Epithelial cell of prostate (primary cell): ENCODE data around the gene DCK.

Source experiments
- DNase-seq: peaks from one replicate; pipeline ENCODE4 v3.0.0-alpha.2; 2011; ENCODE audit warnings: low read depth, low spot score
- H3K27ac ChIP-seq: fragments of 450-650 bp; 2 replicates; pipeline ENCODE4 v1.5.1; 2017; ENCODE audit warnings: mild to moderate bottlenecking

The DCK gene

DNA sequence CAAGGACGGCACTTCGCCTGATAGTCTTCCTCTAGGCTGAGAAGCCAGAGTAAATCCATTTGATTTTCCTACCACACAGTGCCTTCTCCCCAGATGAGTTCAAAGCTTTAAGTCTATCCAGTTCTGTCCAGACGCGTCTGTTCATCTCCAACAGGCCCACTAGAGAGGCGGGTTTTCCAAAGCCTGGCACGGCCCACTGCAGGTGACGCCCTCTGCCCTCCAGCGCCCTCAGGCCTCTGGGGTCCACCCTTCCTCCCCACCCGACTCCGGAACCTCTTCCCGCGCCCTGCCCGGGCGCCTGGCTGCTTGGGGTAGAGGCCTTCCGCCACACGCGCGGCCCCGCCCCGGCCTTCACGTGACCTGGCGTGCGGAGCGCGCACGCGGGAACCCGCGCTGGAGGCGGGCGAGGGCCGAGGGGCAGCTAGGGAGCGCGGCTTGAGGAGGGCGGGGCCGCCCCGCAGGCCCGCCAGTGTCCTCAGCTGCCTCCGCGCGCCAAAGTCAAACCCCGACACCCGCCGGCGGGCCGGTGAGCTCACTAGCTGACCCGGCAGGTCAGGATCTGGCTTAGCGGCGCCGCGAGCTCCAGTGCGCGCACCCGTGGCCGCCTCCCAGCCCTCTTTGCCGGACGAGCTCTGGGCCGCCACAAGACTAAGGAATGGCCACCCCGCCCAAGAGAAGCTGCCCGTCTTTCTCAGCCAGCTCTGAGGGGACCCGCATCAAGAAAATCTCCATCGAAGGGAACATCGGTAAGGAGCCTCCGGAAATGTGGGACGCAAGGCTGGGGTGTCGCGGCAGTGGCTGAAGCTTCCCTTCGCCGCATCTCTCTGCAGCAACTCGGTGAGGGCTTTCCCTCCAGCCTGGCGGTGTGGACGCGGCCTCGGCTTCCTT lies at the start of gene DCK:
DCK (plus strand) TSS at position 469 of the 888 bp plus-strand sequence; CDS start at position 656, 187 bp downstream.
- DNase-seq = no peak
- peak within 1 kb of the TSS; percentile 74 for H3K27ac ChIP-seq

DNA sequence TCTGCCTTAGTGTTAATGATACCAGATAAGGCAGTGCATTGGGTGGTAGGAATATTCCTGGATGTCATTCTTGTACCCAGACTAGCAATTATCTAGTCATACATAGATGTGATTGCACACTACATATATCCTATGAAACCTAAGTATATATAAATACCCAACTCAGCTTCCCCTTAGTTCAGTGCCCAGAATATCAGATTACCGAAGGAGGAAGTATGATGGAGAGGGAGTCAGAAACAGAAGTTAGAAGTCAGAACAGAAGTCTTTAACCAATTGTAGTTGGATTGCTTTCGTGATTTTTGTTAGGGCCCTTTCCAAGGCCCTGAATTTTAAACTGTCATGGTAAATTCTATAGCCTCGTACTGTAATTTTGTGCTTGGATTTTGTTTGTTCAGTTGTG lies 48.4 kb upstream of the DCK start:
- DNase-seq = no peak
- no peak overlapping the region for H3K27ac ChIP-seq

DNA sequence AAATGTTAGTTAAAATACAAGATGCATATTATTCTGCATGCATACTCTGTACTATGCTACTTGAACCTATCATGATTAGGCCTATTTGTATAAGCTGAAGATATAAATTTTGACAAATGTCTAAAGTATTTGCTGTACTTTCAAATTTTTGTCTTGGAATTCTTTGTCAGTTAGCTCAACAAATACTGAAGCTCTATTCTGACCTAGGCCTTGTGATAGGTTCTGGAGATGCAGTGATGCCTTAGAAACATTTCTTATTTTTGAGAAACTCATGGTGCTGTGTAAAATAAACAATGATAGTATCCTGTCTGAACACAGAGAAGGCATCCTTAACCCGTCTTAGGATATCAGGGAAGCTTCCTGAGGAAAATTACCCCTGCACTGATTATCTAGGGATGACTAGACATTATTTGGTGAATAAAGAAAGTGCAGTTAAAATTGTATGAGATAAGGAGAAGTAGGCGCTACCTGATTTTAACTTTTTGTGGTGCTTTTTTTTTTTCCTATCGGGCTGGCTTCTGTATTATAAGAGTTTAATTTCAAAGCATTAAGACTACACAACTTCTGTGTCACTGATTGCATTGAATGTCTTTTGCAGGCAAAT lies 47.9 kb upstream of the DCK start:
- DNase-seq = no peak
- no peak overlapping the region for H3K27ac ChIP-seq

DNA sequence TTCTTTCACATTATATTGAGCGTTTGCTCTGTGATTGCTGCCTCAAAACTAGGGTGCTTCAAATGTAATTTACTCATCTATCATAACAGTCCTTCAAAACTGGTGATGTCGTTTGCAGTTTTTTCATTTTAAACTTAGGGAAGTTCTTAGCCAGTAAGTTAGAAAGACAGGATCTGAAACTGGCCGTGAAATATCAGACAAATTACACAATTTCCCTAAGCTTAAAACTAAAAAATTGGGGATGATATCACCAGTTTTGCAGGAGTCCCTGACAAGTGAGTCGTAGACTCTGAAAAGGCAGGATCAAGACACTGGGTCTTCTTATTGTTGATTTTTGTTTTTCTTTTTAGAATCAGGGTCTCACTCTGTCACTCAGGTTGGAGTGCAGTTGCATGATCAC lies 46.5 kb upstream of the DCK start:
- DNase-seq = no peak
- H3K27ac ChIP-seq = no peak overlapping the region

DNA sequence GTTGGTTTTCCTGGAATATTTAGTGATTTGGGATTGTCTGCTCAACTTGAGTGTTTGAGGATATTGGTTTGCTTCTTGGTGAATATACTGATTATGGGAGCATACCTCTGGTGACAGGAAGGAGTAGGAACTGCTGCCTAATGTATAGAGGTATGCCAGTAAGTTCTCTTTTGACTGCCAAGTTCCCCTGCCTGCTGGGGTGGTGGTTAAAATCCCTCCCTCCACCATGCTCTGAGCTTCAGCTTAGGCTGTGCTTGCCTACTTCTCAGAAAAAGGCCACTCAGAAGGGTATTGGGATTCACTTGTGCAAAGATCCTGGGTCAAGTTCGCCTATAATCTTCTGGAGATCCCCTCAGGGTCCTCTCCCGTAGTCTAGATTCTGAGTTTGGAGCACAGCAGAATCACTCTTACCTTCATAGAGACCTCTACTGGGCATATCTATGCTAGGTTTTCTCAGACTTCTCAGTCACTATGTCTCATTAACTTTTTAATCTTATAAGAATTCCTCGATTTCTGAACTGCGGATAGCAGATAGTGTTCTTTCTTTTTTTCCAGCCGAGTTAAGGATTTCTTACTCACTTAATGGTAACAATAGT lies 44.7 kb upstream of the DCK start:
- DNase-seq = no peak
- H3K27ac ChIP-seq = no peak overlapping the region

DNA sequence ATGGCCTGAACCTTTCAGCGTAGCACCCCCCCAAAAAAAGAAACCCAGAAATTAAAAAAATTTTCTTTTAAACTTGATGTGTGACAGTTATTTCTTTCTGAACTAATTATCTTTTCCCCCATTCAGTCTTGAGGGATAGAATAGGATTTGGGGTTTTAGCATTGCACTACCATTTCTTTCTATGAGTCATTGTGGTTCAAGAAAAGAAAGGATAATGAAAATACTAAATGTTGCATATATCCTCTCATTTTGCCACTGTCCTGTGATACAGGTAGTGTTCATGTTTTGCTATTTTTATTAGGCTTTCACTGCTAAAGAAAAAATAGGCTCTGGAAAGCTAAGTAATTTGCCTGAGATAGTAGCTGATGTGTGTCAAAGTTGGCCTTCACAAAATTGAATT lies 39.4 kb upstream of the DCK start:
- H3K27ac ChIP-seq = no peak overlapping the region
- DNase-seq = no peak

DNA sequence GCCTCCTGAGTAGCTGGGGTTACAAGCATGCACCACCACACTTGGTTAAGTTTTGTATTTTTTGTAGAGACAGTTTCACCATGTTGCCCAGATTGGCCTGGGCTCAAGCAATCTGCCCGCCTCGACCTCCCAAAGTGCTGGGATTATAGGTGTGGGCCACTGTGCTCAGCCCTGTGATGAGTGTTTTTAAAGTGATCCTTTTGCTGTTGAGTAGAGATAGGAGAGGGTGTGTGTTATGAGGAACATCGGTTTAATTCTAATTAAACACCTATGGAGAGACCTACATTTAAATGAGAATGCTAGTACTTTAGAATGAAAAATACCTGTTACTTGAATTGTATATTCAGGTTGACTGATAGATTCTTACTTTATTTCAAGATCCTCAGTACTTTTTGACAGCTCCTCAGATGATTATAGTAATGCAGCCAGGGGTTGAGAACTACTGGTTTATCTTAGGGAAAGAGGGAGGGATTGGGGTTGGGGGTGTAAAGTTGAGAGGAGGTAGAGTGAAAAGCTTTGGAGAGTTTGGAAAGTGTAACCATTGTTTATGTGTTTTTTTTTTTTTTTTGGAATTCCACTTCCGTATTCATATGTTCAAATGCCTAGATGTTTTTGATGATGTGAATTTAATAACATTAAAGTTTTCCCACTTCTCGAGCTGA lies 36.8 kb upstream of the DCK start:
- H3K27ac ChIP-seq = no peak overlapping the region
- no peak for DNase-seq

DNA sequence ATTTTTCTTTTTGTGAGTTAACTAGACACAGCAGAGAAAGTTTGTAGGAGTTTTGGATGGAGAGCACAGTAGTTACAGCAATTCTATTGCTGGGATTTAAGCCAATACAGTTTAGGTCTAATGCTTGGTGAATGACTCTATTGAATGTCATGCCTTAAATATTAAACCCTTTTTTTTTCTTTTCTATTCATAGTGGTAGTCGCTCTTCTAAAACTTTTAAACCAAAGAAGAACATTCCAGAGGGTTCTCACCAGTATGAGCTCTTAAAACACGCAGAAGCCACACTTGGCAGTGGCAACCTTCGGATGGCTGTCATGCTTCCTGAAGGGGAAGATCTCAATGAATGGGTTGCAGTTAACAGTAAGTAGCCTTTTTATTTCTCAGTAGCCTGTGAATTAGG lies 34.8 kb upstream of the DCK start:
- DNase-seq = no peak
- no peak overlapping the region for H3K27ac ChIP-seq

DNA sequence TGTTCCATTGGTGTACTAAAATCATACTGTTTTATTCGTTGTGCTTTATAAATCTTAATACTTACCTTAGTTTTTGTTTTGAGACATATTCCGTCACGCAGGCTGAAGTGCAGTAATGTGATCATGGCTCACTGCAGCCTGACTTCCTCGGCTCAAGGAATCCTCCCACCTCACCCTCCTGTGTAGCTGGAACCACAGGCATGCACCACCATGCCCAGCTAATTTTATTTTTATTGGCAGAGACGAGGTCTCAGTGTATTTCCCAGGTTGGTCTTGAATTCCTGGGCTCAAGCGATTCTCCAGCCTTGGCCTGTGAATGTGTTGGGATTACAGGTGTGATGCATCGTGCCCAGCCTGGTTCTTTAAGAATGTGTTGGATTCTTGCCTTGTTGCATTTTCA lies 24.4 kb upstream of the DCK start:
- H3K27ac ChIP-seq = no peak overlapping the region
- no peak for DNase-seq

DNA sequence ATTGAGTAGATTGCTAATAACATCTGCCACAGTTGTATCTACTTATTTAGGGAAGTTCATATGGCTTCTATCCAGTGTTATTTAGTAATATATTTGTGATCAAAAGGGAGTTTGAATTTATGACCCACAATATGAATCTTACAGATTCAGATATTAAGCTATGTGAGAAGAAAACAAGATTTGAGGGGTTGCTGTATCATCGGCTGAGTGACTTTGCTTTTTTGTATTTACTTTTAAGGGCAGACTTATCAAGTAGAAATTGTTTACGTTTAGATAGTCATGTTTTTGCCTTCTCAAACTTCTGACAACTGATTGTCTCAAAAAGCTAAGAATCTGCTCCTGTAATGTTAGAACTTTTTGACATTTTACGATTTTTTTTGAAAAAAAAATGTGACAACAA lies 17.2 kb upstream of the DCK start:
- no peak for DNase-seq
- H3K27ac ChIP-seq = no peak overlapping the region

DNA sequence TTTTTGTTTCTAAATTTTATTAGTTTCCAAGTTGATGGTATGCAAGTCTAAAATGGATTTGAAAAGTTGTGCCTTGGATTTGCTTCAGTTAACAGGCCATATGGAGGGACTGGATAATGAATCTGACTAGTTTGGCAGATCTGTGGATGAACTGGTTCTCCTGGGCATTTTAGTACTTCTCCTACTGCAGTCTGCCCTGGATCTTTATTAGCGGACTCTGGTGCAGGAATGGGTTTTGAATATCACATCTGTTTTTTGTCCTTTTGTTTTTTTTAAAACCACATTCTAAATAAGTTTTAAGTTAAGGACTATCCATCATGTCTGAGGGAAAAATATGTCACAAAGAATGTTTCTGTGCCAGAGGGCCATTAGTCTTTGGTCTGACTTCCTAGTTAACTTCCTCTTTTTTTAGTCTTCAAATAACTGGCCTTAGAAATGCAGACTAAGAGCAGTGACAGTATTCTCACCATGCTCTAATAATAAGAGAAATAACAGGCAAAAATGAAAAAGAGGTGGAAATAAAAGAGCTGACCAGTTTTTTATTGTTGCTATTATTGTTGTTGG lies 13.9 kb upstream of the DCK start:
- DNase-seq = no peak
- H3K27ac ChIP-seq = no peak overlapping the region

DNA sequence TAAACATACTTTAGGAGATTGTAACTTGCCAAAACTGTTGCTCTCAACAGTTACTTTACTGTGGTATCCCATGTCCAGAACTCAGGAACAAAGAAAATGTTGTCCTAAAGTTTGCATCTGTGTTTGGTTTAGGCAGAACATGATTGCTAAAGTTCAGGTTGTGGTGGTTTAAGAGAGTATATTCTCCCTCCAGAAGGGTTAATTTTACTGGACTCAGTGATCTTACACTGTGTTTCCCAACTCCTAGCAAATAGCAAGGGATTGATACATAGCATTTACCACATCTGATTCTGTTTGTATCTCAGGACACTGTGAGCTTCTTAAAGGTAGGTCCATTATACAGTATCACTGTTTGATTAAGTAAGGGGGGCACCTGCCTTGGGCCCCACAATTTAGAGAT lies 13.3 kb upstream of the DCK start:
- H3K27ac ChIP-seq = no peak overlapping the region
- DNase-seq = no peak

DNA sequence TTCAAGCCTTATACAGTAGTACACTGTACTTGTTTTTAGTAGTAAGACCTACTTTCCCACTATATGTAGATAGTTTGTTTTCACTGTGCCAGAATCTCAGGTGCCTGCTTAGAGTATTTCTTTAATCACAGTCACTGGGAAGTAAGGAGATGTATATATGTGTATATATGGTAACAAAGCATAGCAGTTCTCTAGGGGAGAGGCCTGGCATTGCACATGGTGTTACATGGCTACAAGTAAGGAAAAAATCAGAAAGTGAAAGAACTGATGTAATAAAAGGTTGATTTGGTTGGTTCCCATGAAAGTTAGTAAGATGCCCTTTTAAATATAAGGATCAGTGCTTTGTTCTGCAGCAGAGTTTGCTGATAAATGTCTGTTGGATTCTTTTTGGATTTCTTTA lies 9.3 kb upstream of the DCK start:
- H3K27ac ChIP-seq = no peak overlapping the region
- no peak for DNase-seq

DNA sequence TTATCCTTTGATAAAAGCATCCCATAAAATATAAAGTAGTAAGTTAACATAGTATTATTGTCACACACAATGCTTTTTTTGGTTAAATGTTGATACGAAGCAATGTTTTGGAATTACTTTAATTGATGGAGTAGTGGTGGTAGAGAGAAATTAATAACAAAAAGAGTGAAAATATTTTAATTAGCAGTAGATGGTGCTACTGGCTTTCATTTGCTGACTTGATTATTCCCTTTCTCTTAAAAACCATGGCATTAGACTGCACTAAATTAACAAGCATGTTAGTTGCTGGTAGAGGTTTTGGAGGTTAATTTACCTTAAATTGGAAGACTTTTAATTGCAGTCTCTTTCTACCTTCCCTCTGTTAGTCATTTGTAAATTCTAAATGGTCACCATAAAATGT lies 8.9 kb upstream of the DCK start:
- no peak overlapping the region for H3K27ac ChIP-seq
- no peak for DNase-seq

DNA sequence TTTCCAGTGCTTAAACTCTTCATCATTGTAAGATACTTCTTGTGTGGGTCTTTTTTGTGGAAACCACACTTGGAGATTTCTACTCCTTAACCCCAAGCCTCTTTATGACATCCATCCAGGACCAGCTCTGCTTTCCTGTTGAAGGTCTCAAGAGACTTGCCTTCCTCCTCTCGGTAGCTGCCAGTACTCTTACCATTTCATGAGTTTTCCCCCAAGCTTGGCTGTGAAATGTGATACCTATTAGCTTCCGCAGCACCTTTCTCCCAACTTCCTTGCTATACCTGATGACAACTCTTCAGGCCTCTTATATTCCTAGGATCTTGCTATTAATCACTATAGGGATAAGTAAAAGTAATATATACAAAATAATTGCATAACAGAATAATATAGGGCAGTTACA lies 1.9 kb upstream of the DCK start:
- H3K27ac ChIP-seq = no peak overlapping the region
- DNase-seq = no peak

DNA sequence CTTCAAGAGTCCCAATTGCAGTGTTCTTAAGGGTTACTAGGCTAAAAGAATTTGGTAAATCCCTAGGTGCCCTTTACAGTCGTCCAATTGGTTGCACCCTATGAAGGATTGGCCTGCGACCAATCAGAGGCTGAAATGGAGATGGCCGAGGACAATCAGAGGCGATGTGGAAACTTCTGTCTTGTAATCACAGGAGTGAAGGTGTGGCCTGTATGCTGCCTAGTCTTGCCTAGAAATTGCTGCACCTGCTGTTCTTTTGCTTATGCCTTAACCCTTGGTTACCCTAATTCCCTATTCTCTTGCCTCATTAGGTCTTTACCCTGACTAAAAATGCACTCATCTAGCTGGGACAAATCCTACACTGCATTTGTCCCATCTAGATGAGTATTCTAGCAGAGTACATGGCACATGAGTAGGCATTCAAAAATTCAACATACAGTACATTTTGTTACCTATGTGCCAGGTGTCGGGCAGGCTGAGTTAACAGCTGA lies 1.0 kb upstream of the DCK start:
- no peak for DNase-seq
- peak overlapping the region; percentile 74 for H3K27ac ChIP-seq

DNA sequence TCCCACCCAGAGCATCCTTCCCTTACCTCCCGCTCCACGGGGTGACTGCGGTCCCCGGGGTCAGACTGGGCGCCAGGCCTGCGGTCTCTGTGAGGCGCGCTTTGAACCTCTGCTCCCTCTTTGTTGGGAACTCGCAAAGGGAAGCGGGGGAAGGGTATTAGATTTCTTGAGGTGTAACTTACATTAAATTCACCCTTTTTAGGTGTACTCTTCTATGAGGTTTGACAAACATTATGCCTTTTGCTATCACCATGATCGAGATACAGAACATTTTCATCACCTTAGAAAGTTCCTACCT lies 569 bp downstream of the DCK start:
- H3K27ac ChIP-seq = peak overlapping the region; percentile 74
- DNase-seq = no peak

DNA sequence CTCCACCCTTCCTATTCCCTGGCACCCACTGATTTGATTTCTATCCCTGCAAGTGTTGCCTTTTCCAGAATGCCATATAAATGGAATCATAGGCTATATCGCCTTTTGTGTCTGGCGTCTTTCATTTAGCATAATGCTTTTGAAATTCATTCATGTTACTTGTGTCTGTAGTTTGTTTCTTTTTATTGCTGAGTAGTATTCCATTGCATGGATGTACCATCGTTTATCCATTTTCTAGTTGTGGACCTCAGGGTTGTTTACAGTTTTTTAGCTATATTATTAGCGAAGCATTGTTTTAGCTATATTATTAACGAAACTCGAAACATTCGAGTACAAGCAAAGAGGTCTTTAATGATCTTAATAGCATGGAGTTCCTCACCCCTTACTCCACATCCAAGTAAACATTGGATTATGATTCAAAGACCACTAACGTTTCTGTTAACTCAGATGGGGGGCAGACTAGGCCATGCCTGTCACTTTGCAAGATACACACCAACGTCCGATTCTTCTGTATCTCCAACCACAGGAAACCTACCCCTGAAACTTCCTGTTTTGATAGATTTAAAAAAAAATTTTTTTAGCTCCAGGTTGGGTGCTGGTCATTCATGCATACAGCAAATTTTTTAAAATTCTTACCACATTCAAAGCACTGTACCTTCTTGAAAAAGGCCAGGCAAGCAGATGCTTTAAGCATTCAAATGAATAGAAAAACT lies 1.1 kb downstream of the DCK start:
- H3K27ac ChIP-seq = no peak overlapping the region
- no peak for DNase-seq

DNA sequence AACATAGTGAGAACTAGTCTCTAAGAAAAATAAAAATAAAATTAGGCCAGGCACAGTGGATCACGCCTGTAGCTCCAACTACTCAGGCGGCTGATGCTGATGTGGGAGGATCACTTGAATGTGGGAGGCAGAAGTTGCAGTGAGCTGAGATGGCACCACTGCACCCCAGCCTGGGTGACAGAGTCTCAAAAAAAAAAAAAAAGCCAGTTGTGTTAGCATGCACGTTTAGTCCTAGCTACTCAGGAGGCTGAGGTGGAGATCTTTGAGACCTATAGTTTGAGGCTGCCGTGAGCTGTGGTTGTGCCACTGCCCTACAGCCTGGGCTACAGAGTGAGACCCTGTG lies 2.5 kb downstream of the DCK start:
- DNase-seq = no peak
- H3K27ac ChIP-seq = no peak overlapping the region

DNA sequence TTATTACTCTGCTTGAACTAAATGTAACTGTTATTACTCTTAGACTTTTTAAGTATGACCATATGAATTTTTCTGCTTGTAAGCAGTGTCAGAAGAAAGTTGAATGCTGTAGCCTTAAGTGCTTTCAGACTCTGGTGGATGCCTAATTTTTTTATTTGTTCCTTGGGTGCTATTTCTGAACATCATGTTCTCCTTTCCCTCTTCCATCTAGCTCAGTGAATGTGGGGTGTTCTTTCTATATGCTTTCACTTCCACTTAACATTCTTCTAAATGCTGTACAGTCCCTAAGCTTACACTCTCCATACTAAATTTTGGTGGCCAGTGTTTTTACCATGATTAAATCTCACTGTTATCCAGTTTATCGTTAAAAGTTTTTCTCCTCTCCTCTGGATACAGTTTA lies 3.6 kb downstream of the DCK start:
- H3K27ac ChIP-seq = no peak overlapping the region
- no peak for DNase-seq
